Measurements from ENCODE around the gene MFSD6.

DNA sequence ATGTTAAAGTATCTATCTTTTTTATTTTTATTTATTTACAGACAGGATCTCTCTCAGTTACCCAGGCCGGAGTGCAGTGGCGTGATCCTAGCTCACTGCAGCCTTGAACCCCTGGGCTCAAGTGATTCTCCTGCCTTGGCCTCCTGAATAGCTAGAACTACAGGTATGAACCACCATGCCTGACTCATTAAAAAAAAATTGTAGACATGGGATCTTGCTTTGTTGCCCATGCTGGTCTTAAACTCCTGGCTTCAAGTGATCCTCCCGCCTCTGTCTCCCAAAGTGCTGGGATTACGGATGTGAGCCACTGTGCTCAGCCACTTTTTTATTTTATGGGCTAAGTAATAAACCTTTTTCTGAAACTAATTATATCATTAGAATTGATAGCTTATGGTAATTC is 7.1 kb downstream of the MFSD6 start:
- TF ChIP-seq, protein P1, sequence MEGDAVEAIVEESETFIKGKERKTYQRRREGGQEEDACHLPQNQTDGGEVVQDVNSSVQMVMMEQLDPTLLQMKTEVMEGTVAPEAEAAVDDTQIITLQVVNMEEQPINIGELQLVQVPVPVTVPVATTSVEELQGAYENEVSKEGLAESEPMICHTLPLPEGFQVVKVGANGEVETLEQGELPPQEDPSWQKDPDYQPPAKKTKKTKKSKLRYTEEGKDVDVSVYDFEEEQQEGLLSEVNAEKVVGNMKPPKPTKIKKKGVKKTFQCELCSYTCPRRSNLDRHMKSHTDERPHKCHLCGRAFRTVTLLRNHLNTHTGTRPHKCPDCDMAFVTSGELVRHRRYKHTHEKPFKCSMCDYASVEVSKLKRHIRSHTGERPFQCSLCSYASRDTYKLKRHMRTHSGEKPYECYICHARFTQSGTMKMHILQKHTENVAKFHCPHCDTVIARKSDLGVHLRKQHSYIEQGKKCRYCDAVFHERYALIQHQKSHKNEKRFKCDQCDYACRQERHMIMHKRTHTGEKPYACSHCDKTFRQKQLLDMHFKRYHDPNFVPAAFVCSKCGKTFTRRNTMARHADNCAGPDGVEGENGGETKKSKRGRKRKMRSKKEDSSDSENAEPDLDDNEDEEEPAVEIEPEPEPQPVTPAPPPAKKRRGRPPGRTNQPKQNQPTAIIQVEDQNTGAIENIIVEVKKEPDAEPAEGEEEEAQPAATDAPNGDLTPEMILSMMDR (IDR thresholded peaks at IDR 0.05 in 8 of 11, conservative IDR thresholded peaks at IDR 0.05 in 3 of 11): no peak
- no peak for TF ChIP-seq POLR2A (IDR thresholded peaks at IDR 0.05)
